GM18507 (cell line): Measurements from ENCODE around the gene TMEM242.
A peak's percentile ranks its signal among the peaks of the same experiment; 100 is the strongest.

ENCODE experiments used
- DNase-seq: peaks from one replicate; pipeline ENCODE4 v3.0.0; 2011; ENCODE audit warnings: low read depth; ENCODE audit not compliant: insufficient read length; ENCODE audit errors: extremely low spot score
- FAIRE-seq: peaks from 2 replicates; lab custom pipeline; 2011; peaks lifted over from hg19 to GRCh38; lab: Jason Lieb, UNC

TMEM242 gene

GRCh38 chr6:157293780-157294179 lies 29.5 kb downstream of the TMEM242 start:
- FAIRE-seq: no peak
- no peak for DNase-seq

GRCh38 chr6:157292202-157292601 lies 31.1 kb downstream of the TMEM242 start:
- DNase-seq (no peak), FAIRE-seq (no peak)

- FAIRE-seq (no peak), DNase-seq (no peak)
These were observed 32.0 kb downstream of the TMEM242 start for GRCh38 chr6:157291356-157291755.

GRCh38 chr6:157290797-157291196 lies 32.5 kb downstream of the TMEM242 start:
- no peak for DNase-seq
- FAIRE-seq: no peak

GRCh38 chr6:157289764-157290163 lies 33.6 kb downstream of the TMEM242 start:
- FAIRE-seq (no peak), DNase-seq (no peak)

GRCh38 chr6:157288575-157288974 lies 34.7 kb downstream of the TMEM242 start:
- DNase-seq (no peak), FAIRE-seq (no peak)

- DNase-seq: no peak
- no peak for FAIRE-seq
These were observed 35.4 kb downstream of the TMEM242 start for GRCh38 chr6:157287923-157288322.

GRCh38 chr6:157287247-157287850 lies 36.0 kb downstream of the TMEM242 start:
- DNase-seq (no peak), FAIRE-seq (no peak)

GRCh38 chr6:157285422-157285779 lies 37.9 kb downstream of the TMEM242 start:
- no peak for FAIRE-seq
- DNase-seq: no peak

GRCh38 chr6:157284738-157285421 lies 38.4 kb downstream of the TMEM242 start:
- DNase-seq: no peak
- FAIRE-seq: no peak

GRCh38 chr6:157283900-157284737 lies 39.2 kb downstream of the TMEM242 start:
- no peak for FAIRE-seq
- DNase-seq: no peak

- FAIRE-seq (no peak), DNase-seq (no peak)
These were observed 39.9 kb downstream of the TMEM242 start for GRCh38 chr6:157283330-157283898.

GRCh38 chr6:157282284-157282683 lies 41.0 kb downstream of the TMEM242 start:
- FAIRE-seq (no peak), DNase-seq (no peak)

- FAIRE-seq (no peak), DNase-seq (no peak)
These were observed 41.7 kb downstream of the TMEM242 start for GRCh38 chr6:157281570-157281969.

GRCh38 chr6:157280947-157281346 lies 42.4 kb downstream of the TMEM242 start:
- FAIRE-seq (no peak), DNase-seq (no peak)

GRCh38 chr6:157280157-157280556 lies 43.2 kb downstream of the TMEM242 start:
- DNase-seq (no peak), FAIRE-seq (no peak)

- no peak for DNase-seq
- FAIRE-seq: no peak
These were observed 45.1 kb downstream of the TMEM242 start for GRCh38 chr6:157278171-157278570.

GRCh38 chr6:157276731-157277130 lies 46.6 kb downstream of the TMEM242 start:
- DNase-seq (no peak), FAIRE-seq (no peak)

GRCh38 chr6:157276134-157276532 lies 47.2 kb downstream of the TMEM242 start:
- FAIRE-seq: no peak
- DNase-seq: no peak

GRCh38 chr6:157274471-157275226 lies 48.7 kb downstream of the TMEM242 start:
- peak; percentile 77 for FAIRE-seq
- peak; percentile 87 for DNase-seq
